Mesothelial cell of epicardium (in vitro differentiated cells): ENCODE measurements around the gene GRID2. TPM values are rescaled to one million over a fixed set of nuclear protein-coding genes. Genes with fewer than 3 reads are reported as not detected.

Experiments
- DNase-seq, 2 experiments: peaks; one replicate each; pipeline ENCODE4 v3.0.0; 2021; ENCODE audit warnings: low spot score in 2 of 2; ENCODE audit not compliant: unreplicated experiment in 2 of 2
- H3K27ac Mint-ChIP-seq: 2 replicates; pipeline ENCODE4 v1.8.0; 2021; ENCODE audit warnings: mixed read lengths
- H3K27me3 Mint-ChIP-seq: 2 replicates; pipeline ENCODE4 v1.8.0; 2021; ENCODE audit warnings: low read depth, mixed read lengths
- H3K36me3 Mint-ChIP-seq: 2 replicates; pipeline ENCODE4 v1.8.0; 2021; ENCODE audit warnings: mixed read lengths
- H3K4me1 Mint-ChIP-seq: 2 replicates; pipeline ENCODE4 v1.8.0; 2021; ENCODE audit warnings: mixed read lengths
- H3K4me3 Mint-ChIP-seq: 2 replicates; pipeline ENCODE4 v1.8.0; 2021; ENCODE audit warnings: mild to moderate bottlenecking, moderate library complexity, mixed read lengths
- H3K9me3 Mint-ChIP-seq: 2 replicates; pipeline ENCODE4 v1.8.0; 2021; ENCODE audit warnings: mixed read lengths
- CTCF ChIP-seq: fragments of 200-600 bp; sonication (generic); IDR thresholded peaks from one replicate; pipeline ENCODE4 v1.5.0; 2021; ENCODE audit warnings: antibody characterized with exemption; ENCODE audit not compliant: unreplicated experiment
- total RNA-seq: library from RNA; stranded (reverse); gene quantifications from 3 replicates; pipeline ENCODE4 v1.2.1, GENCODE V29; 2021

Gene GRID2
- total RNA-seq, 1 donor from 2014 or later, result 3.1 TPM

- no peak for DNase-seq
- no peak for TF ChIP-seq CTCF
- no peaks in the 10 kb centered on the region for H3K9me3 Mint-ChIP-seq
- no peaks in the 10 kb centered on the region for H3K36me3 Mint-ChIP-seq
- H3K27me3 Mint-ChIP-seq, result no peaks in the 10 kb centered on the region
- no peak overlapping the region for H3K27ac Mint-ChIP-seq
- no peaks in the 10 kb centered on the region for H3K4me1 Mint-ChIP-seq
- no peak overlapping the region for H3K4me3 Mint-ChIP-seq
Observed at GRCh38 chr4:93467484-93468155, 1163.9 kb downstream of the GRID2 start.

GRCh38 chr4:93469560-93469959 is 1165.8 kb downstream of the GRID2 start:
- no peak overlapping the region for H3K4me3 Mint-ChIP-seq
- H3K27me3 Mint-ChIP-seq, result no peaks in the 10 kb centered on the region
- no peak for DNase-seq
- no peaks in the 10 kb centered on the region for H3K4me1 Mint-ChIP-seq
- no peaks in the 10 kb centered on the region for H3K9me3 Mint-ChIP-seq
- no peak for TF ChIP-seq CTCF
- no peak overlapping the region for H3K27ac Mint-ChIP-seq
- no peaks in the 10 kb centered on the region for H3K36me3 Mint-ChIP-seq

- no peak for DNase-seq
- Mint-ChIP-seq H3K27ac (no peak overlapping the region), H3K27me3 (no peaks in the 10 kb centered on the region), H3K36me3 (no peaks in the 10 kb centered on the region), H3K4me3 (no peak overlapping the region), H3K4me1 (no peaks in the 10 kb centered on the region), H3K9me3 (peaks cover 3% of the 10 kb centered on the region)
- no peak for TF ChIP-seq CTCF
Observed at GRCh38 chr4:93475730-93476129, 1172.0 kb downstream of the GRID2 start.

- no peak for TF ChIP-seq CTCF
- no peaks in the 10 kb centered on the region for H3K36me3 Mint-ChIP-seq
- no peak for DNase-seq
- H3K4me3 Mint-ChIP-seq, result no peak overlapping the region
- H3K4me1 Mint-ChIP-seq, result no peaks in the 10 kb centered on the region
- H3K9me3 Mint-ChIP-seq, result peaks cover 3% of the 10 kb centered on the region
- H3K27ac Mint-ChIP-seq, result no peak overlapping the region
- H3K27me3 Mint-ChIP-seq, result no peaks in the 10 kb centered on the region
Observed at GRCh38 chr4:93478805-93479204, 1175.0 kb downstream of the GRID2 start.

GRCh38 chr4:93480452-93480851 is 1176.7 kb downstream of the GRID2 start:
- DNase-seq, result no peak
- TF ChIP-seq CTCF, result no peak
- Mint-ChIP-seq H3K27ac (no peak overlapping the region), H3K4me1 (no peaks in the 10 kb centered on the region), H3K27me3 (no peaks in the 10 kb centered on the region), H3K36me3 (no peaks in the 10 kb centered on the region), H3K4me3 (no peak overlapping the region), H3K9me3 (no peaks in the 10 kb centered on the region)

- TF ChIP-seq CTCF, result no peak
- Mint-ChIP-seq H3K4me3 (no peak overlapping the region), H3K27me3 (no peaks in the 10 kb centered on the region), H3K36me3 (no peaks in the 10 kb centered on the region), H3K4me1 (no peaks in the 10 kb centered on the region), H3K9me3 (peaks cover 13% of the 10 kb centered on the region), H3K27ac (no peak overlapping the region)
- no peak for DNase-seq
Observed at GRCh38 chr4:93495346-93495745, 1191.6 kb downstream of the GRID2 start.
